ENCODE data around the gene GTPBP4. TPM values are rescaled to one million over a fixed set of nuclear protein-coding genes. Genes with fewer than 3 reads are reported as not detected.

The GTPBP4 gene
- total and polyA plus RNA-seq, 2 donors (not counting 1 experiment from before 2014, with no cell fraction given) = 28.7 to 34.4 TPM

- peak; percentile 13 to 72 for DNase-seq (ENCODE audit: low read depth in 2 of 2)
- H3K36me3 ChIP-seq (ENCODE audit: control insufficient read depth, insufficient read depth, low read length) = no peaks in the 10 kb centered on the region
Measured at GRCh38 chr10:964321-964987, 23.8 kb upstream of the GTPBP4 start.

GRCh38 chr10:964988-965417 is 23.2 kb upstream of the GTPBP4 start:
- H3K36me3 ChIP-seq (ENCODE audit: control insufficient read depth, insufficient read depth, low read length) = no peaks in the 10 kb centered on the region
- H3K4me3 ChIP-seq (replicated peaks in 1 of 4; ENCODE audit: control extremely low read depth in 1 of 4, insufficient read depth in 1 of 4, low read depth in 3 of 4, low read length in 4 of 4) = no peak overlapping the region
- H3K27me3 ChIP-seq (ENCODE audit: control insufficient read depth, insufficient read depth, low read length) = no peaks in the 10 kb centered on the region
- H3K9me3 ChIP-seq (ENCODE audit: control insufficient read depth, insufficient read depth, low read depth, low read length) = no peaks in the 10 kb centered on the region
- H2AFZ ChIP-seq (ENCODE audit: low read length) = no peak overlapping the region
- no peak overlapping the region for H3K9ac ChIP-seq (ENCODE audit: insufficient read depth, low read length)
- TF ChIP-seq EZH2 (IDR thresholded peaks at IDR 0.05; ENCODE audit: low read length, missing control alignments) = no peak
- TF ChIP-seq, protein P1, sequence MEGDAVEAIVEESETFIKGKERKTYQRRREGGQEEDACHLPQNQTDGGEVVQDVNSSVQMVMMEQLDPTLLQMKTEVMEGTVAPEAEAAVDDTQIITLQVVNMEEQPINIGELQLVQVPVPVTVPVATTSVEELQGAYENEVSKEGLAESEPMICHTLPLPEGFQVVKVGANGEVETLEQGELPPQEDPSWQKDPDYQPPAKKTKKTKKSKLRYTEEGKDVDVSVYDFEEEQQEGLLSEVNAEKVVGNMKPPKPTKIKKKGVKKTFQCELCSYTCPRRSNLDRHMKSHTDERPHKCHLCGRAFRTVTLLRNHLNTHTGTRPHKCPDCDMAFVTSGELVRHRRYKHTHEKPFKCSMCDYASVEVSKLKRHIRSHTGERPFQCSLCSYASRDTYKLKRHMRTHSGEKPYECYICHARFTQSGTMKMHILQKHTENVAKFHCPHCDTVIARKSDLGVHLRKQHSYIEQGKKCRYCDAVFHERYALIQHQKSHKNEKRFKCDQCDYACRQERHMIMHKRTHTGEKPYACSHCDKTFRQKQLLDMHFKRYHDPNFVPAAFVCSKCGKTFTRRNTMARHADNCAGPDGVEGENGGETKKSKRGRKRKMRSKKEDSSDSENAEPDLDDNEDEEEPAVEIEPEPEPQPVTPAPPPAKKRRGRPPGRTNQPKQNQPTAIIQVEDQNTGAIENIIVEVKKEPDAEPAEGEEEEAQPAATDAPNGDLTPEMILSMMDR (conservative IDR thresholded peaks at IDR 0.05 in 1 of 2, IDR thresholded peaks at IDR 0.05 in 1 of 2; ENCODE audit: low read depth in 1 of 2, low read length in 2 of 2) = no peak
- no peak for DNase-seq (ENCODE audit: low read depth in 2 of 2)
- no peak overlapping the region for H3K4me2 ChIP-seq (ENCODE audit: extremely low read depth, insufficient read depth, low read length)
- no peaks in the 10 kb centered on the region for H4K20me1 ChIP-seq (ENCODE audit: control insufficient read depth, extremely low read depth, insufficient read depth, low read length)
- H3K27ac ChIP-seq (ENCODE audit: insufficient read depth, low read length) = peak overlapping the region; percentile 39
- peaks cover 2% of the 10 kb centered on the region for H3K4me1 ChIP-seq (ENCODE audit: control insufficient read depth, extremely low read depth, insufficient read depth, low read length)
- no peaks in the 10 kb centered on the region for H3K79me2 ChIP-seq (ENCODE audit: control insufficient read depth, insufficient read depth, low read length)

More at GRCh38 chr10:964321-964987, 23.8 kb upstream of the GTPBP4 start:
- Histone ChIP-seq H3K4me3 (replicated peaks in 1 of 4; ENCODE audit: control extremely low read depth in 1 of 4, insufficient read depth in 1 of 4, low read depth in 3 of 4, low read length in 4 of 4) (no peak overlapping the region), H2AFZ (ENCODE audit: low read length) (no peak overlapping the region), H4K20me1 (ENCODE audit: control insufficient read depth, extremely low read depth, insufficient read depth, low read length) (no peaks in the 10 kb centered on the region), H3K9ac (ENCODE audit: insufficient read depth, low read length) (no peak overlapping the region), H3K9me3 (ENCODE audit: control insufficient read depth, insufficient read depth, low read depth, low read length) (no peaks in the 10 kb centered on the region), H3K27me3 (ENCODE audit: control insufficient read depth, insufficient read depth, low read length) (no peaks in the 10 kb centered on the region), H3K4me2 (ENCODE audit: extremely low read depth, insufficient read depth, low read length) (no peak overlapping the region), H3K79me2 (ENCODE audit: control insufficient read depth, insufficient read depth, low read length) (no peaks in the 10 kb centered on the region), H3K27ac (ENCODE audit: insufficient read depth, low read length) (peak overlapping the region; percentile 39), H3K4me1 (ENCODE audit: control insufficient read depth, extremely low read depth, insufficient read depth, low read length) (peaks cover 2% of the 10 kb centered on the region)
- no peak for TF ChIP-seq EZH2 (IDR thresholded peaks at IDR 0.05; ENCODE audit: low read length, missing control alignments)
- TF ChIP-seq, protein P1 (conservative IDR thresholded peaks at IDR 0.05 in 1 of 2, IDR thresholded peaks at IDR 0.05 in 1 of 2; ENCODE audit: low read depth in 1 of 2, low read length in 2 of 2) = no peak

GRCh38 chr10:966466-967235 is 21.6 kb upstream of the GTPBP4 start:
- Histone ChIP-seq H3K36me3 (ENCODE audit: control insufficient read depth, insufficient read depth, low read length) (no peaks in the 10 kb centered on the region), H3K4me3 (replicated peaks in 1 of 4; ENCODE audit: control extremely low read depth in 1 of 4, insufficient read depth in 1 of 4, low read depth in 3 of 4, low read length in 4 of 4) (no peak overlapping the region), H3K27me3 (ENCODE audit: control insufficient read depth, insufficient read depth, low read length) (no peaks in the 10 kb centered on the region), H3K9me3 (ENCODE audit: control insufficient read depth, insufficient read depth, low read depth, low read length) (no peaks in the 10 kb centered on the region), H2AFZ (ENCODE audit: low read length) (no peak overlapping the region), H3K79me2 (ENCODE audit: control insufficient read depth, insufficient read depth, low read length) (no peaks in the 10 kb centered on the region), H3K4me2 (ENCODE audit: extremely low read depth, insufficient read depth, low read length) (no peak overlapping the region), H4K20me1 (ENCODE audit: control insufficient read depth, extremely low read depth, insufficient read depth, low read length) (no peaks in the 10 kb centered on the region), H3K4me1 (ENCODE audit: control insufficient read depth, extremely low read depth, insufficient read depth, low read length) (peaks cover 5% of the 10 kb centered on the region), H3K9ac (ENCODE audit: insufficient read depth, low read length) (no peak overlapping the region), H3K27ac (ENCODE audit: insufficient read depth, low read length) (no peak overlapping the region)
- TF ChIP-seq, protein P1 (conservative IDR thresholded peaks at IDR 0.05 in 1 of 2, IDR thresholded peaks at IDR 0.05 in 1 of 2; ENCODE audit: low read depth in 1 of 2, low read length in 2 of 2) = no peak
- TF ChIP-seq EZH2 (IDR thresholded peaks at IDR 0.05; ENCODE audit: low read length, missing control alignments) = no peak
- no peak for DNase-seq (ENCODE audit: low read depth in 2 of 2)
